ENCODE results near the gene NTSR2.

Gene NTSR2

GRCh38 chr2:11715987-11716652 lies 46.1 kb upstream of the NTSR2 start:
- ChIA-PET POLR2A (ENCODE audit: low non-redundant PET) (no interaction called here), CTCF (interaction anchor here (0.6 kb wide), 1 partner anchor 21 kb away, joined by 3 read pairs; no protein-coding TSS in a partner anchor)

DNA sequence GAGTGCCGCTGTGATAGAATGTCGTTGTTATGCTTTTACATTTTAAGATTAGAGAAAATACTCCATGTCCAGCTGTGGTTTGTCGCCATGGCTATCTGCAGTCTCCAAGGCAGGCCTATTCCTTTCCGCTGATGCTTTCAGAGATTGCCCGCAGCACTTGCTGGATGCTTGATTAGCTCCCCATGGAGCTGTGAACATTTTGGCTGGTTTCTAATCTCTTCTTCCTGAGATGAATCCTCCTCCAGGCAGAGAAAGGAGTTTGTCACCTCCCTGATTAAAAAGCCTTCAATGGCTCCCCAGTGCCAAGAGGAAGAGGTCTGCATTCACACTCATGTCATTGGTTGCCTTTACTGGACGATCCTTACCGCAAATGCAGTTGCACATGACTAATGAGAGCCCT lies 43.8 kb upstream of the NTSR2 start:
- ChIA-PET POLR2A (ENCODE audit: low non-redundant PET) (no interaction called here), CTCF (no interaction called here)
- no peak overlapping the region for H3K27ac ChIP-seq
- no peak for DNase-seq (ENCODE audit: low spot score)
- no peak for TF ChIP-seq CTCF (conservative IDR thresholded peaks at IDR 0.05; ENCODE audit: low read depth)

More at GRCh38 chr2:11715987-11716652, 46.1 kb upstream of the NTSR2 start:
- DNase-seq (ENCODE audit: low spot score) = no peak
- H3K27ac ChIP-seq = no peak overlapping the region
- TF ChIP-seq CTCF (conservative IDR thresholded peaks at IDR 0.05; ENCODE audit: low read depth) = no peak

DNA sequence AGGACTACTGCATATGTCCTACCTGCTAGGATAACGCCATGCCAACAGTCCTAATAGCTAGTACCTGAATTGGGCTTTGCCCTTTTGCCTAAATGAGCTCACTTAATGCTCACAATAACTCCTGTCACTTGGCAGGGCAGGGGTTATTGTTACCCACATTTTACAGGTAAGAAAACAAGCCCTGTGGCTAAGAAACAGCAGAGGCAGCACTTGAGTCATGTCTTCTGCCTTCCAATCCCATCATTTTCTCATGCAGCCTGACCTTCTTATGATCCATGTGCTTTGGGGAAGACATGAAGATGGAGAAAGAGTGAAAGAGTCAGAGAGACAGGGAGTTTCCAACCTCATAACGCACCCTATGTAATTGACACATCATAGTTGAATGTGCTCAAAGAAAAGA lies 42.9 kb upstream of the NTSR2 start:
- no peak for TF ChIP-seq CTCF (conservative IDR thresholded peaks at IDR 0.05; ENCODE audit: low read depth)
- ChIA-PET CTCF (no interaction called here), POLR2A (ENCODE audit: low non-redundant PET) (no interaction called here)
- no peak overlapping the region for H3K27ac ChIP-seq
- no peak for DNase-seq (ENCODE audit: low spot score)

DNA sequence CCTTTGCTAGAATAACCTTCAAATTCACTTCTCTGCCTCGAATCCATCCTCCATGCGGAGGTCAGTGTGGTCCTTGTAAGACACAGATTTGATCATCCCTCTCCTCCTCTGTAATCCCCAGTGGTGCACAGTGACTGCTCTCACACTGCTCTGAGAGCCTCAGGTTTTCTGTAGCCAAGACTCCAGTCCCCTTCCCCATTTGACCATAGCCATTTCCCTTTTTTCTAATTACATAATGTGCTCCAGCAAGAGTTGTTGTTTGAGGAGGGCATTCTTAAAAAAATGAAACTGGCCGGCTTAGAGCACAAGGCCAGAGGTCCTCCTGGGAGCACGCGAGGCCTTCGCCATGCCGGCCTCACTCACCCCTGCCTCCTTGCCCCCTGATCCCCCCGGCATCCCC lies 41.8 kb upstream of the NTSR2 start:
- TF ChIP-seq CTCF (conservative IDR thresholded peaks at IDR 0.05; ENCODE audit: low read depth) = no peak
- POLR2A ChIA-PET (ENCODE audit: low non-redundant PET) = no interaction called here
- H3K27ac ChIP-seq = no peak overlapping the region
- no peak for DNase-seq (ENCODE audit: low spot score)
- CTCF ChIA-PET = no interaction called here

DNA sequence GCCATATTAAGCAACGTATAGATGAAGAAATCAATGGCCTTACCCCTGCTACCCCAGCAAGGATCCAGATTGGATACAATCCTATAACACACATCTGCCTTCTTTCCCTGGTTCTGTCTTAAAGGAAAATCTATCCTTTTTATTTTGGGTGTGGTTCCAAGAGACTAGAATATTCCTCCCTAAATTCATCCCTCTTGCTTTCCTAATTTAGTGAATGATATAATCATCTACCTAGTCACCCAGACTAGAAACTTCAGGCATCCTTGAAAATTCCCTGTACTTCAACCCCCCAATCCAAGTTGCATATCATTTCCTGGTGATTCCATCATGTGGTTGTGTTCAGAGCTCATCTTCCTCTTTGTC lies 41.3 kb upstream of the NTSR2 start:
- POLR2A ChIA-PET (ENCODE audit: low non-redundant PET) = no interaction called here

GRCh38 chr2:11710632-11711353 lies 40.8 kb upstream of the NTSR2 start:
- POLR2A ChIA-PET (ENCODE audit: low non-redundant PET) = no interaction called here
- no peak for TF ChIP-seq CTCF (conservative IDR thresholded peaks at IDR 0.05; ENCODE audit: low read depth)
- no peak overlapping the region for H3K27ac ChIP-seq
- CTCF ChIA-PET = interaction anchor here (0.6 kb wide), 1 partner anchor 35 kb away, joined by 3 read pairs; the partner anchor contains the start of gene LPIN1
- DNase-seq (ENCODE audit: low spot score) = no peak

More for the DNA sequence above, 41.3 kb upstream of the NTSR2 start:
- DNase-seq (ENCODE audit: low spot score) = no peak
- no peak for TF ChIP-seq CTCF (conservative IDR thresholded peaks at IDR 0.05; ENCODE audit: low read depth)
- CTCF ChIA-PET = no interaction called here
- H3K27ac ChIP-seq = no peak overlapping the region

Data from RWPE1 (cell line).